ENCODE results near the gene SRRM3.
A peak's percentile ranks its signal among the peaks of the same experiment; 100 is the strongest.
"Not testable (repeated sequence)": the region's sequence is repeated elsewhere in the genome, so short reads cannot be mapped to it uniquely, and the experiment has no call there.

SRRM3 gene

DNA sequence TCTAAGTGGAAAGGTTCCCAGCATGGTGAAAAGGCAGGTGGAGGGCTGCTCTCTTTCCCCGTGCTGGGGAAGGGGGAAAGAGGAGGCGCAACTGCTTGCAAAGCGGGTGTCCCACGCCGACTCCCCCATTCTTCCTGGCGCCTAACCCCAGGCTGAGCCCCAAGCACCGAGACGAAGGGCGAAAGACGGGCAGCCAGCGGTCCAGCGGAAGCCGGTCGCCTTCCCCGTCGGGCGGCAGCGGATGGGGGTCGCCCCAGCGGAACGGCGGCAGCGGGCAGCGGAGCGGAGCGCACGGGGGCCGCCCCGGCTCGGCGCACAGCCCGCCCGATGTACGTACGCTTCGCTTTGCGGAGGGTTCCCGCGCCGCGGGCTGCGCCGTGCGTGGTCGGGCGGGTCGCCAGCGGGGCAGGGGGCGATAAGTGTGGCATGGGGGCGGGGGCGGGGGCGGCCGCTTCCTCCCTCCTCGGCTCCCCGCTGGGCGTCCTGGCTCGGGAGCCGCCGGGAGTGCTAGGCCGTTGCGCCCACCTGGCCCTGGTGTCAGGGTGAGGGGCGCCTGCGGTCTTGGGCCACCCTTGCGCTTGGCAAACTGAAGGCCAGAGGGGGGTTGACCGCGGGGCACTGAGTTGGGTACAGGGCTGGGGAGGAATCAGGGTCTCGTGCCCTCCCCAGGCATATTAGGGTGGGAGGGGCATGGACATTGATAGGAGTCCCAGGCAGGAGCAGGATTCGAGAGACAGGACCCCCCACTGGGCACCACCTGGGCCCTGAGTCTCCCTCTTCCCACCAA is 65.6 kb downstream of the SRRM3 start:
- DNase-seq = no peak

DNA sequence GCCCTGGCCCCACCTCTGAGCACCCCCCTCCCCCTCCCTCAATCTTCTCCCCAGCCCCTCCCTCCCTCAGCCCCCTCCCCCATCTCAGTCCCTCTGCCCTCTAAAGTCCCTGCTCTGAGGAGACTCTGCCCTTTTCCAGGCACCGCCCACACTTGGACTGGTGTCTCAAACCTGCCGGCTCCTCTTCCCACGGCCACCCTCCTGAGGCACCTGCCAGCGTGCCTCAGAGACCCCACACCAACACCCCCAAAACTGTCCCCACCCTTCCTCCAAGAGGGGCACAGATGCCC is 66.1 kb downstream of the SRRM3 start:
- DNase-seq = no peak

DNA sequence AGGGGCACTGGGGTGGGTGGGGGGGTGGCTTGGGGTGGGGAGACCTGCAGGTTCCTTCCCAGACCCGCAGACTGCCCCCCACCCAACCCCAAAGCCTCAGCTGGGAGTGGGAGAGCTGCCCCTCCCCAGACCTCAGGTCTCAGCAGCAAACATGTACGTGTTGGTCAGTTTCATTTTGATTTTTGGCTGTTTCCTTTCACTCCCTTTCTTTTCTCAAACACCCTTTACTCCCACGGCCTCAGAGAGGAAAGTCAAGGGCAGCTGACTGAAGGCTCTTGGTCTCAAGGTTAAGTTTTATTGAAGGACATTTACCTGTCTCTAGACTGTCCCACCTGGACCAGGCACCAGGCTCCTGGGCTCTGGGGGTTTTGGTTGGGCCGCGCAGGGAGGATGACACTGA is 66.7 kb downstream of the SRRM3 start:
- no peak for DNase-seq

DNA sequence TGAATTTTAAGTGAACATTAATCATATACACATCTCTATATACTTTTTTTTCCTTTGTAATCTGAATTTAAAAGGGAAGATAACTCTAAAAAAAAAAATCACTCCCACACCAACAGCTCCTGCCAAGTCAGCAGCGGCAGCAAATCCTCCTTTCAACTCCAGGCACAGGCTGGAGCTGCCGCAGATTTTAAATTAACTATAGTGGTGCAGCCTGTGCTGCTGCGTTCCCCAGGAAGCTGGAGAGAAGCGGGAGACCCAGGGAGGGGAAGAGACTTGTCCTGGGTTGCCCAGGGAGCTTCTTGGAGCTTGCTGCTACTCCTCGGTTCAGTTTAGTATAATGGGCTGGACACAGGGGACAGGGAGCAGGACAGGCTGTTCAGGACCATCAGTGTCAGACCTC is 68.2 kb downstream of the SRRM3 start:
- DNase-seq = no peak

DNA sequence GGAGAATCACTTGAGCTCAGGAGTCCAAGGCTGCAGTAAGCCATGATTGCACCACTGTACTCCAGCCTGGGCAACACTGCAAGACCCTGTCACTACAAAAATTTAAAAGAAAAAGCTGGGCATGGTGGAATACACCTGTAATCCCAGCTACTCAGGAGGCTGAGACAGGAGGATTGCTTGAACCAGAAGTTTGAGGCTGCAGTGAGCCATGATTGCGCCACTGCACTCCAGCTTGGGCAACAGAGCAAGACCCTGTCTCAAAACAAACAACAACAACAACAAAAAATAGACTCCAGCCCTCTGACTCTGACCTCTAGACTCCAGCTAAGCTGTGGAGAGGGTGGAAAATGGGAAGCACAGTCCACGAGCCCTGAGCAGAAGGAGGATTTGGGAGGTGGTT is 69.7 kb downstream of the SRRM3 start:
- not testable (repeated sequence) for DNase-seq

DNA sequence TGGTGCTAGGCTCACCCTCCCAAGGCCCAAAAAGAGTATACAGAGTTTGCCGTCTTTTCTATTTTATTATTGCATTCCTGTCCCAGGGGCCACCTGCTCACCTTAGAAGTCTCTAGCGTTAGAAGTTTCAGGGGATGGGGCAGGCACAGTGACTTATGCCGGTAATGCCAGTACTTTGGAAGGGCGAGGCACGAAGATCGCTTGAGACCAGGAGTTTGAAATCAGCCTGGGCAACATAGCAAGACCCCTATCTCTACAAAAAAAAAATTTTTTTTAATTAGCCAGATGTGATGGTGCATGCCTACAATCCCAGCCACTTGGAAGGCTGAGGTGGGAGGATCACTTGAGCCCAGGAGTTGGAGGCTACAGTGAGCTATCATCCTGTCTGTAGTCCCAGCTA is 70.4 kb downstream of the SRRM3 start:
- DNase-seq = no peak

DNA sequence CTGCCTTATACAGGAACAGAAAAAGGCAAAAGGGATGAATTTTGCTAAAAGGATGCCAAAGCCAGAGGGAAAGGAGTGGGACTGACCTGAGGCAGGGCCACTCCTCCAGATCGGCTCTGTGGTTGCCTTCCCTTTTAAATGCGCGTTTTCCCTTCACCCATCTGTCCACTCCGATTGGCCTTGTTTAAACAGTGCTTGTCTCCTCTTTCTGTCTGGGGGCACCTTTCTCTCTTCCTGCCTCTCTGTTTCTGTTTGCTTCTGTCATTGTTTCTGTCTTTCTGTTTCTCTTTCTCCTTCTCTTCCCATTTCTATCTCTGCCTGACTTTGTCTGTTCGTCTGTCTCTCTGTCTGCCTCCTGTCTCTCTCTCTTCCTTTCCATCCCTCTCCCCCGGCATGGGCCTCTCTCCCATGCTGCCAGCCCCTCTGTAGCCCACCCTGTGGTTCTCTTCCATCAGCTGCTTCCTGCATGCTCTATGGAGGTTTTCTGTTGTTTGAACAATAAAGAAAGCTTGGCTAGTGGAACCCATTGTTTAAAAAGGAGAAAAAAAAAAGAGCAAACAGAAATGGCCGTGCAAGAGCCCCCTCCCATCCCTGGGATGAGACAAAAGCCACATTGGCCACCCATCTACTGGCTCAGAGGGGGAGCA is 71.3 kb downstream of the SRRM3 start:
- no peak for DNase-seq

DNA sequence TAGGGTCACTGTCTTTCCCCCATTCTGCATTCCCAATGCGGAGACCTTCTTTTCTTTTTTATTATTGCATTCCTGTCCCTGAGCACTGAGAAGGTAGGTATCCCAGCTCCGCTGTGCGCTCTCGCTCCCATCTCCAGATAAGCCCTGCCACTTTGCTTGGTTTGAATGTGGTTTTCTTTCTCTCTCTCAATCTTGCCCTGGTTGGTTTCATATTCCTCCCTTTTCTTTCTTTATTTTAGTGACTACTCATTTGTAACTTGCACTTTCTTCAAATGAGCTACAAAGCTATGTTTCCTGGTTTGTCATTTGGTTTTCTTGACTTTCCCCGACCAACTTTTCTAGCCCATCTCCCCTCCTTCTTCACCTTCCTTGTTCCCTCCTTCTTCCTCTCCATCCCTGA is 71.8 kb downstream of the SRRM3 start:
- DNase-seq = no peak

DNA sequence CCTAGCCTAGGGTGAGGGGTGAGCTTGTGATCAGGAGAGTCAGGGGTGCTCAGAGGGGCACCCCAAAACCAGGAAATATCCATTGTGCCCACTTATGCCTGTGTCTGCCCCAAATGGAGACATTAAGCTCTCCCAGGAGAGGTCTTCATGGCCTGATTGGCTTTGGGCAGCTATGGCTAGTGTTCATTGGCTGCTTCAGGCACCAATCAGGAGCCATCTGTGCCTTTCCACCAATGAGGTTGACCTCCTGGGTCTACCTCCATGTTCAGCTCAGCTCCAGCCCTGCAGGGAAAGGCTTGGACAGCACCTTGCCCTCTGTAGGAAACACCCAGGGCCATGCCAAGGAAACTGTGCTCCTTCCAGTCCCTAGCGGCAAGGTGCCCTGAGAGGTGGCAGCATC is 76.8 kb downstream of the SRRM3 start:
- DNase-seq = no peak

DNA sequence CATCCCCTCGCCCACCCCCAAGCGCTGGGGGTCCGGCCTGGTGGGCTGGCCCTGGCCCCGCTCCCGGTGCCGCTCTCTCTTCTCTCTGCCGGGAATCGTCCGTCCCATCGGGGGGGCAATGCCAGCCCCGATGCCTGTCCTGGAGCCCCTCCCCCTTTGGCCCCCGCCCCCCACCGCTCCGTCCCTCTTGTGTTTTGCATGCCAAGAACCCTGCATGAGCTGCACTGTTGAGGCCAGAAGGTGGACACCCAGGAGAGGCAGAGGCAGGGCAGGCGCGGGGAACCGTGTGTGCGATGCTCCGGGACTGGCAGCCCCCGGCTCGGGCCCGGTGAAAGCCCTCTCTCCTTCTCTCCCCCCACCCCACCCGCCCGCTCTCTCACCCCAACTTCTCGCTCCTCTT is 78.7 kb downstream of the SRRM3 start:
- no peak for DNase-seq

DNA sequence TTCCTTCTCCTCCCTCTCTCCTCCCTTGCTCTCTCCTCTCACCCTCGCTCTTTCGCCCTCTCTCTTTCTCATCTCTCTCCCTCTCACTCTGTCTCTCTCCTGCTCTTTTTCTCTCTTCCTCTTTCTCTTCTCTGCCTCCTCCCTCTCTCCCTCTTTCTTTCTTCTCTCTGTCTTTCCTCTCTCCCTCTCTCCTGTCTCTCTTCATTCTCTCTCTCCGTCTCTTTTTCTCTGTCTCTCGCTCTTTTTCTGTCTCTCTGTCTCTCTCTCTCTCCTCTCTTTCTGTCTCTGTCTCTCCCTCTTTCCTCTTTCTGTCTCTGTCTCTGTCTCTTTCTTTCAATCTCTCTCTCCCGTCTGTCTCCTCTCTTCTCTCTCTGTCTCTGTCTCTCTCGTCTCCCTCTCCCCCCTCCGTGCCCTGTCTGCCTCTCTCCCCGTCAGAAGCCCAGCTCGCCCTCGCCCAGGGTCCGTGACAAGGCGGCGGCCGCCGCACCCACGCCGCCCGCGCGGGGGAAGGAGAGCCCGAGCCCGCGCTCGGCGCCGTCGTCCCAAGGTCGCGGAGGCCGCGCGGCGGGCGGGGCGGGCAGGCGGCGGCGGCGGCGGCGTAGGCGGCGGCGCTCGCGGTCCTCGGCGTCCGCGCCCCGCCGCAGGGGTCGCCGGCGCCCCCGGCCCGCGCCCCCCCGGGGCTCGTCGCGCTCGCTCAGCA is 79.5 kb downstream of the SRRM3 start:
- DNase-seq = no peak

DNA sequence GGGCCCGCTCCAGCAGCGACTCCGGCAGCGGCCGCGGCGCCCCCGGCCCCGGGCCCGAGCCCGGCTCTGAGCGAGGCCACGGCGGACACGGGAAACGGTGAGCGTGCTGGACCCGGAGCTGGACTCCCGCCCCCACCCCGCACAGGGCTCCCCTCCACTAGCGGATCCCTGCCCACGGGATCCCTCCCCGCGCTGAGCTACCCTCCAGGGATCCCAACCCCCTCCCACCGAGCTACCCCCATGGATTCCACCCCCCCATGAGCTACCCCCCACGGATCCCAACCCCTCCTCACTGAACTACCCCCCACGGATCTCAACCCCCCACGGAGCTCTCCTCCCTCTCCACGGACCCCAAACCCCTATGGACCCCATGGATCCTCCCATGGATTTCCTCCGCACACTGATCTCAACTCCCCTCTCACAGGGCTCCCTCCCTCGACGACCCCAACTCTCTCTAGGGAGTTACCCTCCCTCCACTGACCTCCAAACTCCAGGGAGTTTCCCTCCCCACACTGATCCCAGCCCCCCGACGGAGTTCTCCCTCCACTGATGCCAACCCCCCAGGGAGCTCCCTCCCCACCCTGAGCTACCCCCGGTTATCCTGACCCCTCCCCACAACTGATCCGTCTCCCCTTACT is 80.1 kb downstream of the SRRM3 start:
- DNase-seq = no peak

DNA sequence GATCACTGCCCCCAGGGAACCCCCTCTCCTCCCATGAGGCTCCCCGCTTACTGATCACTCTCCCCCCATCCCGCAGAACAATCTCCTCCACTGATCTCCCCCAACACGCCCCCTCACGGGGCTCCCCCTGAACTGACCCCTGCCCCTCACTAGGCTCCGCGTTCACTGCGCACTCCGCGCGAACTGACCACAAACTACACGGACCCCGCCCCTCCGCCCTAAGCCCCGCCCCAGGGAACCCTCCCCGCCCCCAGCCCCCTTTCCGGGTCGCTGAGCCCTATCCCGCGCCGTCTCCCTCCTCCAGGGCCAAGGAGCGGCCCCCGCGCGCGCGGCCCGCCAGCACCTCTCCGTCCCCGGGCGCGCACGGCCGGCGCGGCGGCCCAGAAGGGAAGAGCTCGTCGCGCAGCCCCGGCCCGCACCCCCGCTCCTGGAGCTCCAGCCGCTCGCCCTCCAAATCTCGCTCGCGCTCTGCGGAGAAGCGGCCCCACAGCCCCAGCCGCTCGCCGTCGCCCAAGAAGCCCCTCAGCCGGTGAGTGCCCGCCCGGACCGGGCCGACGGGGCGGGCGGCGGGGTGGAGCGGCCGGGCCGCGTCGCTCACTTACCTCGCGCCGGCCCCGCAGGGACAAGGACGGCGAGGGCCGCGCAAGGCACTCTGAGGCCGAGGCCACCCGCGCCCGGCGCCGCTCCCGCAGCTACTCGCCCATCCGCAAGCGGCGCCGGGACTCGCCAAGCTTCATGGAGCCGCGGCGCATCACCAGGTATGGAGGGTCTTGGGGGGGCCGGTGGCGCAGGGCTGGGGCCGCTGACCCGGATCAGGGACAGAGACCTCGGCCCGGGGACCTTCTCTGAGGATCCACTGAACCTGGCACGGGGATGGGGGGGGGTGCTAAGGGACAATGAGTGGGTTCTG is 80.9 kb downstream of the SRRM3 start:
- no peak for DNase-seq

DNA sequence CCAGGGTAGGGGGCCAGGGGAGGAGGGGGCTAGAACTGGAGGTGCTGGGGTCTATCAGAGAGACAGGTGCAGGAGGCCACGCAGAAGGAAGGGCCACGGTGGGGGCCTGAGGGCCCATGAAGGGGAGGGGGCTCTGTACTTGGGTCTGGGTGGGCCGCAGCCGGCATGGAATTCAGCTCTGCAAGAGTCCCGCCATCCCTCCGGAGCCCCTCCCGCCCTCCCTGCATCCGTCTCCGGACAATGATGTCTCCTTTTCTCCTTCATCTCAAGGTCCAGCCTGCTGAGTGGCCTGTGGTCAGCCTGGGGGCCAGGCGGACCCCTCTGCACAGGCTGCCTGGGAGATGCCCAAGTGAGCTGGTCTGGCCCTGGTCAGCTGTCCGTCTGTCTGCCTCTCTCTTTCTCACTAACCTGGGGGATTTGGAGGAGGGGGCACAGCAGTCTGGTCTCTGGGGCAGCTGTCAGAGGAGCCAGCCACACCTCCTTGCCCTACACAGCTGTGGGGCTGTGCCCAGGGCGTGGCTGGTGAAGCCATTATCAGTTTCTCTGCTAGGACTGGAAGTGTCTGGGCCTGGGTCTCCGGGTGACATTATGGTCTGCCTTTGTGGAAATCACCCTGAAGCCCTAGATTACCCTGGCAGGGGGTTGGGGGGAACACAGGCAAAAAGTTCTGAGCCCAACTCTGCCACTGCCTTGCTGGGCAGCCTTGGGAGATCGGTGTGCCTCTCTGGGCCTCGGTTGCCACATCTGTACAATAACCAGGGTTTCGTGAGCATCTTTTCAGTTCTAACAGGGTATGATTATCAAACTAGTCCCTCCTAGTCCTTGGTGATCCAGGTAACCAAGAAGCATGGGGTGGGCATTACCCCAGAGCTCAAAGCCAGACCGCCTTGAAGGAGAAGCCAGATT is 81.8 kb downstream of the SRRM3 start:
- no peak for DNase-seq

DNA sequence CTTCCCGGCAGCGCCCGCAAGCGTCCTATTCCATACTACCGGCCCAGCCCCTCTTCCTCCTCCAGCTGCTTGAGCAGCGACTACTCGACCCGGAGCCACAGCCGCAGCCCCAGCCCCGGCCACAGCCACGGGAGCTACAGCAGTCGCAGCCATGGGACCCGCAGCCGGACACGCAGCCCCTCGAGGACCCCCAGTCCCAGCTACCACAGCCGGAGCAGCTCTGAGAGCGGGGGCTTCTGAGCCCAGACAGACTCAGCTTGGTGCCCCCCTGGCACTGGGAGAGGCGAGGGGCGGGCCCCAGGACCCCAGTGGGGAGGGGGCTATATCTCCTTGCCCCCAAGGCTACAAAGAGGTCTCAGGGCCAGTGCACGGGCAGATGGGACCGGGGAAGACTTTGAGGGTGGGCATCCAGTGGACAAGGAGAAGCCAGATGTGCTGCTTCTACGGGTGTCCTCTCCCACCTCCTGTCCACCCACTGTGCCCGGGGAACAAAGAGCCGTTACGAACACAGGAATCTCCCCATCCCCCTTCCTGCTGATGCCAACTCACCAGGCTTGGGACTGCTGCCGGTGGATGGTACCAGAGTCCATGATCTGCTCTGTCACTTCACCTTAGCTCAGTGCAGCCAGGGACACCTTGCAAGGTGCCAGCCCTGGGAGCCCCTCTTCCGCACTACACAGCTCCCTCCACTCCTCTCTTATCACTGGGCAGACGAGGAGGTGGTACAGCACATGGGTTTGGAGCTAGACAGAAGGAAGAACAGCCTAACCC is 84.1 kb downstream of the SRRM3 start:
- DNase-seq = no peak

DNA sequence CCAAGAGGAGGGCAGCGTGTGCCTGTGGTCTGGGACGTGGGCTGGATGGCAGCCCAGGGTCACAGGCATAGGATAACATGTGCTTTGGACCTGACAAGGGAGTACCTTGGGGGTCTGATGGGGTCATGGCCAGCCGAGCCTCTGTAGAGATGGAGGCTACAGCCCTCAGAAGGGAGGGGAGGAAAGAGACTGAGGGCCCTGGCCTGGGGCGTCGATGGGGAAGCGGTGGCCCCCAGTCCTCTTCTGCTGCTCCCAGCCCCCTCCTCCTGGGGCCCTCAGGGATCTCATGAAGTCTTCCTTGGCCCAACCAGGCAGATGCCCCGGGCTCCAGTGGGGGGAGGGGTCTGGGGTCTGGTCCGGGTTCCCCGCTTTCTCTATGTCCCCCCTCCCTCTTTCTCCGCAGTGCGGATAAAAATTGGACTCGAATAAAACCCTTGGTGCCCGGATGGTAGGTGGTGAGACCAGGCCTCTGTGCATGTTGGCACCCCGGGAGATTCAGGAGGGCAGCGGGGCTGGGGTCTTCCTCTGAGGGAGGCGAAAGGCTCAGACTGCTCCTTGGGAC is 85.2 kb downstream of the SRRM3 start:
- DNase-seq = no peak

DNA sequence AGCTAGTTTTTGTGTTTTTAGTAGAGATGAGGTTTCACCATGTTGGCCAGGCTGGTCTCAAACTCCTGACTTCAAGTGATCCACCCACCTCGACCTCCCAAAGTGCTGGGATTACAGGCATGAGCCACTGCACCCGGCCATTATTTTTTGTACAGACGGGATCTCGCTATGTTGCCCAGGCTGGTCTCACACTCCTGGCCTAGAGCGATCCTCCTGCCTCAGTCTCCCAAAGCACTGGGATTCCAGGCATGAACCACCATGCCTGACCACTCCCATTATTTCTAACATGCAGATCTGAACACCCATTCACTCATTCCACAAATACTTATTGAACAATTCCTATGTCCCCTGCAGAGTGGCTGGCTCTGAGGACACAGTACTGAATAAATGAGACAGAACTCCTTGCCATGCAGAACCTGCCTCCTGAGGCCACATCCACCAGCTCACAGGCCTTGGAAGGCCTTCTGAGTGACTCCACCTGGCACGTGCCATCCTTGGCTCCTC is 89.2 kb downstream of the SRRM3 start:
- DNase-seq = not testable (repeated sequence)

DNA sequence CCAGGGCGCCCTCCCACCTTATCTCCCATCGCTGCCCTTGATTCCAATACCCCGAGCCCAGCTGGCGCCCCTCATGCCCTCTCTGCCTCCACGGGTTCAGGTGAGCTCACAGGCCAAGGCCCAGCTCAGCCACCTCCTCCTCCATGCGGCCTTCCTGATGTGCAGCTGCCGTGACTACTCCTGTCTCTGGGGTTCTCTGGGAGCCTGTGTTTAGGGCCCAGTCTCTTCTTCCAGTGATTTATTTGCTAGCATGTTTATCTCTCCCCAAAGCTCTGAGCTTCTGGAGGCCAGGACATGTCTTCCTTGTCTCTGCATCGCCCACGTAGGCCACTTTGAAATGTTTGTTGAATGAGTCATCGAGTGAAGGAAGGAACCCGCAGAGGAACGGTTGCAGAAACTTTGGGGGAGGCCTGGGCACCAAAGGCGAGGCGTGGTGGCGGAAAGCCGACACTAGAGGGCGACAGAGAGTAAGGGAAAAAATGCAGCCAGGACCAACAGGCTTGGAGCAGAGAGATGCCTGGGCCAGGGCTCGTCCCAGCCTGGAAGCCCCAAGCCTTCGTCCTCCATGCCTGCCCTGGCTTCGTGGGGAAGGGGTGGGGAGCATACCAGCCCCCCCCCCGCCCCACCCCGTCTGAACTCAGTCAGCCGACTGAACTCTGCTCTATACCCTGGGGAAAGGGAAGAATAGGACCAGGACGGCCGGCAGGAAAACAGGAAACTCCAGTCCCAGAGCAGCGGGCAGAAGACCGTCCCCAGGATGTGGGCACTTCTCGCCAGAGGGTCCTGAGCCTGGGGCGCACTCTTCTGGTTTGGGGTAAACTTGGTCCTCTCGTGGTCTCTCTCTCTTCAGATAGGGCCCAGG is 89.9 kb downstream of the SRRM3 start:
- DNase-seq = peak; percentile 79

DNA sequence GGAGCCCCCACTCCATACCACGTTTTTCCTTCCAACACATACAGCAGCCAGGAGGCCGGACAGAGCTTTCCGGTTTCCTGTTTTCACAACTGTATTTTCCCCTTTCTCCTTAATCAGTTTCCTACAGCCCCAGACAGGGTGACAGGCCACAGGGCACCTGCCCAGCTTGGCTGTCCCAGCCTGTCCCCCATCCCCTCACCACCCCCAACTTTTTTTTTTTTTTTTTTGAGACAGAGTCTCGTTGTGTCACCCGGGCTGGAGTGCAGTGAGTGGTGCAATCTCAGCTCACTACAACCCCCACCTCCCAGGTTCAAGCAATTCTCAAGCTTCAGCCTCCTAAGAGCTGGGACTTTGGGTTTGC is 90.5 kb downstream of the SRRM3 start:
- DNase-seq = no peak

Measured in 8988T (cell line).